GM21529 (cell line): ENCODE results near the gene BCL3.
"Not testable (repeated sequence)": the region's sequence is repeated elsewhere in the genome, so short reads cannot be mapped to it uniquely, and the experiment has no call there.

Source experiments
- ATAC-seq: cut with Tn5 transposase; IDR thresholded peaks from one replicate; pipeline ENCODE4 v1.9.1; 2021; ENCODE audit not compliant: unreplicated experiment

BCL3 gene

DNA sequence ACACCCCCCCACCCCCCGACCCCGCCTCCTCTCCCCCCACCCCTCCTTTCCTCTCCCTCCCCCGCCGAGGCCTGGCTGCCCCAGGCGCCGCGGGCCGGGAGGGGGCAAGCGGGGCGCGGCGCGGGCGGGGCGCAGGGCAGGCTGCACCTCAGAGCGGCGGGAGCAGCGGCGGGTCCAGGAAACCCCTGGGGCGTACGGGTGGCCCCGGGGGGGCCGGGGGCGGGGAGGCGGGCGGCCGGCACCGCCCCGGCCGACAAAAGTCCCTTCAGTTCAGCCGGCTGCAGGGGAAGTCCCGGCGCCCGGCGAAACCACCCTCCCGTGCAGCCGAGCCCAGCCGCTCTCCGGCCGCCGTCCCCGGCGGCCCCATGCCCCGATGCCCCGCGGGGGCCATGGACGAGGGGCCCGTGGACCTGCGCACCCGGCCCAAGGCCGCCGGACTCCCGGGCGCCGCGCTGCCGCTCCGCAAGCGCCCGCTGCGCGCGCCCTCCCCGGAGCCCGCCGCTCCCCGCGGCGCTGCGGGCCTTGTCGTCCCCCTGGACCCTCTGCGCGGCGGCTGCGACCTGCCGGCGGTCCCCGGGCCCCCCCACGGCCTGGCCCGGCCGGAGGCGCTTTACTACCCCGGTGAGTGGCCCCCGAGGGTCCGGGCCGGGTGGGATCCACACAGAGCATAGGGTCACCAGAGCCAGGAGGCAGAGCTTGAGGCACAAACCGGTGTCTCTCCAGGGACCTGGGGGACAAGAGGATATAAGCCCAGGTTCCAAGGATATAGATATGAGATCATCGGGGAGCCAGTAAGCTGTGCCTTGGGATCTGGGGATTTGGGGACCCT, at the start of gene BCL3:
BCL3 (plus strand) TSS at position 283 of the 829 bp plus-strand sequence; CDS start at position 366, 83 bp downstream.
- ATAC-seq, result peak; percentile 25

GRCh38 chr19:44700547-44700946, 48.0 kb upstream of the BCL3 start:
- no peak for ATAC-seq

DNA sequence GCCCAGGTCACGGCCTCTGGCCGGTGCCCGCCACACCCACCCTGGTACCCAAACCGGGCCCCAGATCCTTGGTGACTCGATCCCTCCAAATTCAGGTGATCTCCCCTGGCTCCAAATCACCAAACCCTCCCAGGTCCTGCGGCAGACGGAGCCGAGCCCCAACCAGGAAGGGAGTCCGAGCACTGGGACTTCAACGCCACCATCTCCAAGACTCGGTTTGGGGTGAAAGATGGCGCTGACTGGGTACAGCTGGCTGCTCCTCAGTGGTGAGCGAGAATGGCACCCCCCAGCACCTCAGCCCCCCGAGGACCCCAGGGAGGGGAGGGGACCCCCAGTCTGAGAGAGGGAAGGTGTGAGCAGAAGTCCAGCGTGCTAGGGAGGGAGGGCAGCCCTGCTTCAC, 47.3 kb upstream of the BCL3 start:
- ATAC-seq, result no peak

DNA sequence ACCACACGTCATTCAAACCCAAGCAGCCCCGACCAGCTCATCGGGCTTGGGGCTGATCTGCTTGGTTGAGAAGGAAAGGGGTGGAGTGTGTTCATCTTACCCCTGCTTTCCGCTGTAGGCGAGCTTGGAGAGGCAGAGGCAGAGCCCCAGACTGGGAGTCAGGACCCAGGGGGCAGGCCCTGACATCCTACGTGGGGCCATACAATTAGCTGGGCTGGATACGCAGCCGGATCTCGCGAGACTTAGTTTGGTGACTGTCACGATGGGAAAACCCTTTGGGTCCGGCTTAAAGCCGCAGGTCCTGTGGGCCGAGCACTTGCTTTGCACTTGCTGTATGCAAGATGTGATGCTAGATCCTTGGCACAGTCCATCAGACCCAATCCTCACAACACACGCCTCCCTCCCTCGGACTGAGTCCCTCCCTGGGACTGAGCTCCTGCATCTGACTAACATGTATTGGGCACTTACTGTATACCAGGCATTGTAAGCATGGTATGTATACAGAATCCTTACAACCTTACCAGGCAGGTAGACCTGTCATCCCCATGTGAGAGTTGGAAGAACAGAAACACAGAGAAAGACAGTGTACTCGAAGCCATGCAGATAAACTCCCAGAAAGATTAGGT, 45.8 kb upstream of the BCL3 start:
- ATAC-seq, result no peak

DNA sequence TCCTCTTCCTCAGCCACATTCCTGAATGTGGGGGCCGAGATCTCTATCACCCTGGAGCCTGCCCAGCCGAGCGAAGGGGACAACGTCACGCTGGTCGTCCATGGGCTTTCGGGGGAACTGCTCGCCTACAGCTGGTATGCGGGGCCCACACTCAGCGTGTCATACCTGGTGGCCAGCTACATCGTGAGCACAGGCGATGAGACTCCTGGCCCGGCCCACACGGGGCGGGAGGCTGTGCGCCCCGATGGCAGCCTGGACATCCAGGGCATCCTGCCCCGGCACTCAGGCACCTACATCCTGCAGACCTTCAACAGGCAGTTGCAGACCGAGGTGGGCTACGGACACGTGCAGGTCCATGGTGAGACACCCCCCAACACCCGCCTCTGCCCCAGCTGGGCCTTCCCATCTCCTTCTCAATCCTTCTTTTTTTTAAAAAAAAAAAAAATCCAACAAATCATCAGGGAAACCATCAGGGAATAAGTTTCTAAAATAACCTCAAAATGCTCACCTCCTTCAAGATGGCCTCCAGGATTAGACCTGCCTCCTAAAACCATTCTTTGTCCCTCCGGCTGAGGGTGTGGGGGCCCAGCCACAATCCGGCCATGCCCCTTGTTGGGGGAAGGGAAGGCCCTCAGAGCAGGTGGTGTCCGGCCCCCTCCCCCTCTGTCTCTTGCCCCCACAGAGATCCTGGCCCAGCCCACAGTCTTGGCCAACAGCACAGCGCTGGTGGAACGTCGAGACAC, 45.0 kb upstream of the BCL3 start:
- ATAC-seq, result no peak

DNA sequence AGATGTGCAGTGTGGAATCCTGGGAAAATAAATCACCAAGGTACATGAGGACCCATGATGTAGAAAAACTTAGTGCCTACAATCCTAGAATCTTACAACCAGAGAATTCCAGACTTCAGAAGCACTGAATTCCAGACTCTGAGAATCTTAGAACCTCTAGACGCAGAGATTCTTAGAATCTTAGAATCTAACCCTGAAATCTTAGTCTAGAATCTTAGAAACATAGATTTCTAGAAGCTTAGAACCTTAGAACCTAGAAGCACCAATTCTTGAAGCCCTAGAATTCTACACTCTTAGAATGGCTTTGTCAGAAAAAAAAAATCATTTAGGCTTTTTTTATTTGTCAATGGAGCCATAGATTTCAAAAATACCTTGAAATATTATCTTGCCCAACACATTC, 43.5 kb upstream of the BCL3 start:
- ATAC-seq, result no peak

DNA sequence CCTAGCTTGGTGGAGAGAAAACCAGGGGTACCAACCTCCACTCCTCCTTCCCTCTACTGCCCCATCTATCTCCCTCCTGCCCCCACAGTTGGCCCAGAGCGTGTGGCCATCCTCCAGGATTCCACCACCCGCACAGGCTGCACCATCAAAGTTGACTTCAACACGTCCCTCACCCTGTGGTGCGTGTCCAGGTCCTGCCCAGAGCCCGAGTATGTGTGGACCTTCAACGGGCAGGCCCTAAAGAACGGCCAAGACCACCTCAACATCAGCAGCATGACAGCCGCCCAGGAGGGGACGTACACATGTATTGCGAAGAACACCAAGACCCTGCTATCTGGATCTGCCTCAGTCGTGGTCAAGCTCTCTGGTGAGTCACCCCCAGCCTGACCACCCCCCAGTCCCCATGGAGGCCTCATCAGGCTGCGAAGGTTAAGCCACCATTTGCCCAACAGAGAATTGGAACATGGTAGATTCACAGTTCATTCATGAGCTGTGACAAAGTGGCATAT, 43.0 kb upstream of the BCL3 start:
- no peak for ATAC-seq

DNA sequence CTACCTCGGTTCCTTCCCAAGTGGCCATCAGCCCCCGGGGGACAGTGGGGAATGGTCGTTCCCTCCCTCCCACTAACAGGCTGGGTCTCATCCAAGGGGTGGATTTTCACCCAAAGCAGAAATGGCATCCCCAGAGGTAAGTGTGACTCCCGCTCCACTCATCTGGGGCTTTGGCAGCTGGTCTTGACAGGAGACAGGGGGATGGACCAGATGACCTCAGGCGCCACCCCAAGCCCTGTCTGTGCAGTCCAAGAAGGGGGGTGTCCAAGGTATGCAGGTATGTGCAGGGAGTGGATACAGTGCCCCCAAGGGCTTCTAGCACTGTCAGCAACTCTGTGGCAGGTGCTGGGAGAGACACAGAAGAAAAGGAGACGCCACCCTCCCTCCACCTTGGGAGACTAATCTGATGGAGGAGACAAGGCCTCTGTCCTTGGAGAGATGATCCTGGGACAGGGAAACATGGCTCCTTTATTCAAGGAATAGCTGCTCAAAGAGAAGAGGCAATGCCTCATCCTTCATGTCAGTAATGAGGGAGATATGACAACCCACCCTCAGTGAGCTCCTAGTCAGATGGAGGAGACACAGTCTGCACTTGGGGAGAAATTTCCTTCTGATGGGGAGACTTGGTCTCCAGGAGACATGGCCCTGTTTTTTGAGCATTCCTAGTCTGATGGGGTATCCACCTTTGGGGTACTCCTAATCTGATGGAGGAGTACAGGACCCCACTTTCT, 41.8 kb upstream of the BCL3 start:
- ATAC-seq, result no peak

GRCh38 chr19:44707794-44708193, 40.7 kb upstream of the BCL3 start:
- ATAC-seq, result no peak

GRCh38 chr19:44708940-44709339, 39.6 kb upstream of the BCL3 start:
- no peak for ATAC-seq

DNA sequence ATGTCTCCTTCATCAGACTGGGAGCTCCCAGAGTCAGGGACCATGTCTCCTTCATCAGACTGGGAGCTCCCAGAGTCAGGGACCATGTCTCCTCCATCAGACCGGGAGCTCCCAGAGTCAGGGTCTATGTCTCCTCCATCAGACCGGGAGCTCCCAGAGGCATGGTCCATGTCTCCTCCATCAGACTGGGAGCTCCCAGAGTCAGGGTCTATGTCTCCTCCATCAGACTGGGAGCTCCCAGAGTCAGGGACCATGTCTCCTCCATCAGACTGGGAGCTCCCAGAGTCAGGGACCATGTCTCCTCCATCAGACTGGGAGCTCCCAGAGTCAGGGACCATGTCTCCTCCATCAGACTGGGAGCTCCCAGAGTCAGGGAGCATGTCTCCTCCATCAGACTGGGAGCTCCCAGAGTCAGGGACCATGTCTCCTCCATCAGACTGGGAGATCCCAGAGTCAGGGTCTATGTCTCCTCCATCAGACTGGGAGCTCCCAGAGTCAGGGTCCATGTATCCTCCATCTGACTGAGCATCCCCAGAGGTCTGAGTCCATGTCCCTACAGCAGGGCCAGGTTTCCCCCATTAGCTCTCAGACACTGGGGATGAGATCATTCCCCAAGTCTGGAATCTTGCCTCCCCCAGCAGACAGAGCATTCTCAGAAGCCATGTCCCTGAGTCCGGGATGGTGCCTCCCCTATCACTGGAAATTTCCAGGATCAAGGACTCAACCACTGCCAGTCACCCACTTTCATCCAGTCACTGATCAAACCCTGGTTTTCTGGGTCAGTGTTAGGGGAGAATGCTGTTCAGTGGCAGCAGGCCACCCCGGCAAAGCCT, 38.9 kb upstream of the BCL3 start:
- ATAC-seq, result not testable (repeated sequence)

- ATAC-seq, result no peak
Measured at GRCh38 chr19:44710483-44710882, 38.0 kb upstream of the BCL3 start.

GRCh38 chr19:44712864-44713515, 35.5 kb upstream of the BCL3 start:
- ATAC-seq, result no peak

DNA sequence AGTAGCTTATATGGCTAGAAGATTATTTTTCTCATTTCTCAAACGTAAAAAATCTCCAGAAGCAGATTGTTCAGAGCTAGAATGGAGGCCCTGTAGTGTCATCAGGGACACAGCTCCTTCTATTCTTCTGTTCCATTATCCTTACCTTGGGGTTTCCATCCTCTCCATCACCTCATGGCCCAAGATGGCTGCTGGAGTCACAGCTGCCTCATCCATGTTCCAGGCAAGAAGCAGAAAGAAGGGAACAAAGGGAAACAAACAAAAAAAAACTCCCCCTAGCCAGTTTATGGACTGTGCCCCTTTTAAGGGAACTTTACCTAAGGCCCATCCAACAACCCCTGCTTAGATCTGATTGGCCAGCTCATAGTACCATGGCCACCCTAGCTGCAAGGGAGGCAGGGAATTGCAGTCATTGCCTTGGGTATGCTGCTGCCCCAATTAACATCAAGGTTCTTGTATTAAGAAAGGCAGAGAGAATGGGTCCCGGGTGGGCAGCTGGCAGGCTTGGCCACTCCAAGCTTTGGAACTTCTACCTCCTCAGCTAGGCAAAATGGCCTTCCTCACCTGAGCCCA, 33.8 kb upstream of the BCL3 start:
- no peak for ATAC-seq

GRCh38 chr19:44717603-44718002, 30.9 kb upstream of the BCL3 start:
- ATAC-seq, result no peak

- ATAC-seq, result no peak
Measured at GRCh38 chr19:44718441-44719261, 29.9 kb upstream of the BCL3 start.

DNA sequence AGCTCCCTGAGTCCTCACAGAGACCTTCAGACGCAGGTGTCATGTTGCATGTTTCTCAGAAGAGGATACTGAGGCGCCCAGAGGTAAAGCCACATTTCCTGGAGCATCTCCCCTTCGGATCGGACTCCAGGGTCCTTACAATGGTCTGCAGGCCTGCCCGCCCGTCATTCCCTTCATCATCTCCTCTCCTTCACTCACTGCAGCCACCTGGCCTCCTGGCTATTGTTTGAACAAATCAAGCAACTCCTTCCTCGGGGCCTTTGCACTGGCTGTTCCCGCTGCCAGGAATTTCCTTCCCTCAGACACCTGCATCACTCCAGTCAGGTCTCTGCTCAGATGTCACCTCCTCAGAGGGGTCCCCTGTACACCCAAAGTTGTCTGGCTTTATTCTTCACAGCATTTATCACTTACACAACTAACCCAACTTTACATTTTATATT, 29.2 kb upstream of the BCL3 start:
- no peak for ATAC-seq

DNA sequence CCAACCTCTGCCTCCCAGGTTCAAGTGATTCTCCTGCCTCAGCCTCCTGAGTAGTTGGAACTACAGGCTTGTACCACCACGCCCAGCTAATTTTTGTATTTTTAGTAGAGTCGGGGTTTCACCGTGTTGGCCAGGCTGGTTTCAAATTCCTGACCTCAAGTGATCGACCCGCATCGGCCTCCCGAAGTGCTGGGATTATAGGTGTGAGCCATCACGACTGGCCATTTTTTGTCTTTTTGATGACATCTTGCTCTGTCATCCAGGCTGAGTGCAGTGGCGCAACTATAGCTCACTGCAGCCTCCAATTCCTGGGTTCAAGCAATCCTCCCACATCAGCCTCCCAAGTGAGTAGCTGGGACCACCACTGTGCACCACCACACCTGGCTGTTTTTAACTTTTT, 28.1 kb upstream of the BCL3 start:
- not testable (repeated sequence) for ATAC-seq
